ENCODE measurements around the gene TUBB2B.

Gene TUBB2B

DNA sequence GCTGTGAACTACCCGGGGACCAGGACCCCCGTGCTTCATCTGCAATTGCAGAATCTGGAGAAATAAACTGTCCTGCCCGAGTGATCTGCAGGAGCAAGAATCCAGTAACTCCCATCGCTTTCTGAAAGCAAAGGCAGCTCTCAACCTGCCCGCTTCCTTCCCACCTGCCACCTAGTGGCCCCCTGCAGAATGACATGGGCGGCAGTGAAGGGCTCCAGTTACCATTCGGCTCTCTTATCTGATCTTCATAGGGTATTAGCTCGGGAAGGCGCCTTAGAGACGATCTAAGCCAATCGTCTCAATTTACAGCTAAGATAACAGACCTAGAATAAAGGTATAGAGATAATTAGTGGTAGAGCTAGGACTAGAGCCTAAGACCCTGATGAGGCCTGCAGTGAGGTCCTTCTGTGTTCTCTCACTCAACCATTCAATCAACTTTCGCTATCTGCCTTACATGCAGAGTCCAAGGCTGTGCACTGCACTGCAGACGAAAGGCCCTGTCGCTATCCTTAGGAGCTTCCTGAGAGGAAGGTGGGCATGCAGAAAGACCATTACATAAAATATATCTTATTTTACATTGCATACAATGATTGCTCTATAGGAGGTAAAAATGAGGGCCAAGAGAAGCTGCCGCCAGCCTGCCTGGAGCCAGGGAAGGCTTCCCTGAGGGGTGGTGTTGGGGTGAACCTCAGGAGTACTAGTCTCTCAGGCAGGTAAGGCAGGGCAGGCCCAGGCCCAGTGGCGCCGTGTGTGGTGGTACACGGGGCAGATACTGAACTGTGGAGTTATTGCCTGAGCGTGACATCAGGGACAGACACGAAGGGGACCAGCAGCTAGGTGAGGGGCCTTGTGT is 24.2 kb upstream of the TUBB2B start:
- TF ChIP-seq EGR1 (IDR thresholded peaks at IDR 0.05) (no peak), EP300 (IDR thresholded peaks at IDR 0.05; ENCODE audit: borderline replicate concordance) (no peak), RAD21 (IDR thresholded peaks at IDR 0.05; ENCODE audit: low read depth) (peak; percentile 87)

DNA sequence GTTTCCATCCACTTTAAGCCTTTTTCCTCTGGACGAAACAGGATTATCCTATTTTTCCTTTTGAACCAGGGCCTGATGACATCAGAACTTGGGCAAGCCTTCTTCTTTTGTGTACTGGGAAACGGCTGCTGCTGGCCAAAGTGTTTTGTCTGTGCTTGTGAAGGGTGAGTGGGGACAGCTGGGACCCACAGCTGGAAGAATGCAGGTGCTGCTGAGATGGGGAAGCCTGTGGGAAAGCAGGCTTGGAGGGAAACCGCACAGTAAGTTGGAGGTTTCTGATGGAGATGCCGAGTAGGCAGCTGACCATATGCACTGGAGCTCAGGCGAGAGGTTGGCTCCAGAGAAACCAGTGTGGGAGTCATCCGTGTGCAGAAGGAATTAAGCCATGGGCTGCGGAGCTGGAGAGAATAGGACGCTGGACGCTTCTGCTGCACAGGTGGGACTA is 22.8 kb upstream of the TUBB2B start:
- no peak for TF ChIP-seq EP300 (IDR thresholded peaks at IDR 0.05; ENCODE audit: borderline replicate concordance)

DNA sequence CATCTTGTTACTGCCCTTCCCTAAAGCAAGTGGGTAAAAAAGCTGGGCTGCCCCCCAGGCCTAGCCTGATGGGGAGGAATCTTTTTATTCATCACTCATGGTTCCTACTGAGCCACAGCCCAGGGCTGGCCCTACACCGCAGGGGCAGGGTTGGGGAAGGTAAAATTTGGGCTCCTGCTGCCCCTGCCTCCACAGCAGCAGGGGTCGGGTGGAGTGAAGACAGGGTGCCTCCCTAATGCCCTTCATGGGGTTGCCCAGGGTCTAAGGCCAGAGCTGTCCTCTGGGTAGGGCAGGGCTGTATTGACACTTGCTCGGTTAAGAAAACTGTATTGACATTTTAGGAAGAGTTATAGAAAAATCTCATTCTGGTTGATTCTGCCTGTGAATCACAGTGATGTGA is 22.4 kb upstream of the TUBB2B start:
- no peak for TF ChIP-seq NFIC (IDR thresholded peaks at IDR 0.05)
- TF ChIP-seq FOXM1 (IDR thresholded peaks at IDR 0.05; ENCODE audit: borderline replicate concordance, low read depth), result no peak
- TF ChIP-seq CEBPB (IDR thresholded peaks at IDR 0.05), result no peak
- TF ChIP-seq RAD21 (IDR thresholded peaks at IDR 0.05; ENCODE audit: low read depth), result no peak
- TF ChIP-seq, protein P1, sequence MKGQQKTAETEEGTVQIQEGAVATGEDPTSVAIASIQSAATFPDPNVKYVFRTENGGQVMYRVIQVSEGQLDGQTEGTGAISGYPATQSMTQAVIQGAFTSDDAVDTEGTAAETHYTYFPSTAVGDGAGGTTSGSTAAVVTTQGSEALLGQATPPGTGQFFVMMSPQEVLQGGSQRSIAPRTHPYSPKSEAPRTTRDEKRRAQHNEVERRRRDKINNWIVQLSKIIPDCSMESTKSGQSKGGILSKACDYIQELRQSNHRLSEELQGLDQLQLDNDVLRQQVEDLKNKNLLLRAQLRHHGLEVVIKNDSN (IDR thresholded peaks at IDR 0.05), result no peak
- TF ChIP-seq, protein P2, sequence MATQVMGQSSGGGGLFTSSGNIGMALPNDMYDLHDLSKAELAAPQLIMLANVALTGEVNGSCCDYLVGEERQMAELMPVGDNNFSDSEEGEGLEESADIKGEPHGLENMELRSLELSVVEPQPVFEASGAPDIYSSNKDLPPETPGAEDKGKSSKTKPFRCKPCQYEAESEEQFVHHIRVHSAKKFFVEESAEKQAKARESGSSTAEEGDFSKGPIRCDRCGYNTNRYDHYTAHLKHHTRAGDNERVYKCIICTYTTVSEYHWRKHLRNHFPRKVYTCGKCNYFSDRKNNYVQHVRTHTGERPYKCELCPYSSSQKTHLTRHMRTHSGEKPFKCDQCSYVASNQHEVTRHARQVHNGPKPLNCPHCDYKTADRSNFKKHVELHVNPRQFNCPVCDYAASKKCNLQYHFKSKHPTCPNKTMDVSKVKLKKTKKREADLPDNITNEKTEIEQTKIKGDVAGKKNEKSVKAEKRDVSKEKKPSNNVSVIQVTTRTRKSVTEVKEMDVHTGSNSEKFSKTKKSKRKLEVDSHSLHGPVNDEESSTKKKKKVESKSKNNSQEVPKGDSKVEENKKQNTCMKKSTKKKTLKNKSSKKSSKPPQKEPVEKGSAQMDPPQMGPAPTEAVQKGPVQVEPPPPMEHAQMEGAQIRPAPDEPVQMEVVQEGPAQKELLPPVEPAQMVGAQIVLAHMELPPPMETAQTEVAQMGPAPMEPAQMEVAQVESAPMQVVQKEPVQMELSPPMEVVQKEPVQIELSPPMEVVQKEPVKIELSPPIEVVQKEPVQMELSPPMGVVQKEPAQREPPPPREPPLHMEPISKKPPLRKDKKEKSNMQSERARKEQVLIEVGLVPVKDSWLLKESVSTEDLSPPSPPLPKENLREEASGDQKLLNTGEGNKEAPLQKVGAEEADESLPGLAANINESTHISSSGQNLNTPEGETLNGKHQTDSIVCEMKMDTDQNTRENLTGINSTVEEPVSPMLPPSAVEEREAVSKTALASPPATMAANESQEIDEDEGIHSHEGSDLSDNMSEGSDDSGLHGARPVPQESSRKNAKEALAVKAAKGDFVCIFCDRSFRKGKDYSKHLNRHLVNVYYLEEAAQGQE (IDR thresholded peaks at IDR 0.05; ENCODE audit: low read depth), result no peak
- no peak for TF ChIP-seq YY1 (IDR thresholded peaks at IDR 0.05; ENCODE audit: low read depth)
- TF ChIP-seq EP300 (IDR thresholded peaks at IDR 0.05; ENCODE audit: borderline replicate concordance), result no peak
- TF ChIP-seq, protein P3, sequence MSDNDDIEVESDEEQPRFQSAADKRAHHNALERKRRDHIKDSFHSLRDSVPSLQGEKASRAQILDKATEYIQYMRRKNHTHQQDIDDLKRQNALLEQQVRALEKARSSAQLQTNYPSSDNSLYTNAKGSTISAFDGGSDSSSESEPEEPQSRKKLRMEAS (IDR thresholded peaks at IDR 0.05), result no peak
- no peak for TF ChIP-seq TEAD4 (IDR thresholded peaks at IDR 0.05)
- TF ChIP-seq ZBTB7A (IDR thresholded peaks at IDR 0.05; ENCODE audit: low read depth), result no peak
- no peak for TF ChIP-seq TCF12 (IDR thresholded peaks at IDR 0.05; ENCODE audit: low read depth)
- TF ChIP-seq TAF1 (IDR thresholded peaks at IDR 0.05; ENCODE audit: low read depth), result no peak
- TF ChIP-seq CREB1 (IDR thresholded peaks at IDR 0.05; ENCODE audit: low read depth), result no peak
- TF ChIP-seq EGR1 (IDR thresholded peaks at IDR 0.05), result no peak

DNA sequence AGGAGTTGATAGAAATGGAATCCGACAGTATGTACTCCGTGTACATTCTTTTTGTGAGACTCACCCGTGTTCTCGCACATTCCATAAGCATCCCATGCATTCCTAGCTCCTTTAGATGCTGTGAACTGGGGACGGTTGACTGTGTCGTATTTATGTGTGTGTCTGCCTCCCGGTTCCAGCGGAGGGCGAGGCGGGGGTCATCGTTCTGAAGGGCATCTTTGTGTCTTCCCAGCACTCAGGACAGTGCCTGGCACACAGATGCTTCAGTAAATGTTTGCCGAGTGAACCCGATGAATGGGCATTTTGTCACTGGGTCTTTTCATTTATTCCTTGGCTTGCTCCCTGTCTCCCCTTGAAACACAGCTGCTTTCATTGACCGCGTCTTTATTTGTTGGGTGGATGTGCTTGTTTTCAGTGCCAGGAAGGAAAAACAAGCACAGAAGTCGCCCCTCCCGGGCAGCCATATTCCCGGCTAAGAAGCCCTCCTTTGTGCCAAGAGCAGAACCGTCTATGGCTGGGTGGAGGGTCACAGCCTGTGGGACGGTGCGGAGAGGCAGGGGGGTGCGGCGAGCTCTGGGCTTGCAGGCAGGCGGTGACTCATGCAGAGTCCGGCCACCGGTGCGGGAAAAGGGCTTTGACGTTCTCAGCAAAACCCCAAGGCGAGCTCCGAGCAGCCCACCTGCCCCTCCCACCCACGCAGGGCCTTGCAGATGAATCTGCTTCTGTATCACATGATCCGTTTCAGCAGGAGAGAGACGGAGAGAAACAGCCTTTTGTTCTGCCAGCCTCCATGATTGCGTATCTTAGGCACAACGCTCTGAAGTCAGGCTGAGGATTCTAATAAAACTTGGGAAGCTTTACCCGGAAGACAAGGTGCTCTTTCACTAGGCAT is 20.0 kb upstream of the TUBB2B start:
- TF ChIP-seq EP300 (IDR thresholded peaks at IDR 0.05; ENCODE audit: borderline replicate concordance) (no peak), TEAD4 (IDR thresholded peaks at IDR 0.05) (peak; percentile 43; the same call in 1 of the 2 replicates)

DNA sequence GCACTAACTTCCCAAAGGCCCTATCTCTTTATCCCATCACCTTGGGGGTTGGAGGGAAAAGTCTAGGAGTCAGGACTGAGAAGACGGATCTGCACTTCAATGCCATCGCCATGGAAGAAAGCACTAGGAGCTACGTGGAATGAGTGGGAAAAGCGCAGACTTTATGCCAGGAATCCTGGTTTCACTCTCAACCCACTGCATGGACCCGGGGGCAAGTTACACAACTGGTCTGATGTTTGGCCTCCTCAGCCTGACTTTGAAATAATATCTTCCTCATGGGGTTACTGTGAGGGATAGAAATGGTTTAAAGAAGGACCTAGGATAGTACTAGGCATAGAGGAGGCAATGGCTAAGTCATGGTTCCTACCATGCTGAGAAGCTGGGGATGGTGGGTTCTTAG is 17.8 kb upstream of the TUBB2B start:
- TF ChIP-seq CEBPB (IDR thresholded peaks at IDR 0.05) (no peak), ZBTB7A (IDR thresholded peaks at IDR 0.05; ENCODE audit: low read depth) (no peak), YY1 (IDR thresholded peaks at IDR 0.05; ENCODE audit: low read depth) (no peak)
- TF ChIP-seq, protein P3 (IDR thresholded peaks at IDR 0.05), result no peak

DNA sequence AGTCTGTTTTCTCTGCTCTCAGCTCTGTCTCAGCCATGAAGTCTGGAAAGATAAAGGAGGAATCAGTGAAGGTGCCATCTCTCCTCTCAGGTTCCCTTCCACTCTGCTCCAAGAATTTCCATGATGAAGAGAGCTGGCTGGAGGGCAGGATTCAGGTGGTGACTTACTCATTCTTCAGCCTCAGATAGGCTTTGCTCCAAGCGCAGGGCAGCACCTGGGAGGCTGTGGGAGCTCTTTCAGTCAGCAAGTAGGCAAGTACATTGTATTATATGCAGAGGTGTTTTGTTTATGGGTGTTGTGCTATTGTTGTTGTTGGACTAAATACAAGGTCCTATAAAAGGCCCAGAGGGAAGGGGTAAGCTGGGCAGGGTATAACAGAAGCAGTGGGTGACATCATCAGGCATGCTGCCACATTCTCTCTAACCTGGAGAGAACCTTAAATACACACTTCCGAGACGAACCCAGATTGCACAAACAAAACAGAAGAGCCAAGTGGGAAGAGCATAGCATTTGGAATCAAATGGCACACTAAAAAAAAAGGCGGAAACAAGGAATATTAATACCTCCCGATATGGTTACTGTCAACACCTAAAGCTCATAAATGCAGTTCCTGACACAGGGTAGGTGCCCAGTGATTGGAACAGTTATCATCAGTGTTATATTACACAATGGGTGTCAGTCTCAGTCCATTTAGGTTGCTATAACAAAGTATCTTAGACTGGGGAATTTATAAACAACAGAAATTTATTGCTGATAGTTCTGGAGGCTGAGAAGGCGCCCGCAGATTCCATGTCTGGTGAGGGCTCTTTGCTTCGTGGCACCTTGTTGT is 16.8 kb upstream of the TUBB2B start:
- TF ChIP-seq TCF12 (IDR thresholded peaks at IDR 0.05; ENCODE audit: low read depth) (no peak), CREB1 (IDR thresholded peaks at IDR 0.05; ENCODE audit: low read depth) (no peak), TAF1 (IDR thresholded peaks at IDR 0.05; ENCODE audit: low read depth) (no peak), RAD21 (IDR thresholded peaks at IDR 0.05; ENCODE audit: low read depth) (no peak), ZBTB7A (IDR thresholded peaks at IDR 0.05; ENCODE audit: low read depth) (no peak), YY1 (IDR thresholded peaks at IDR 0.05; ENCODE audit: low read depth) (no peak), EP300 (IDR thresholded peaks at IDR 0.05; ENCODE audit: borderline replicate concordance) (no peak), FOXM1 (IDR thresholded peaks at IDR 0.05; ENCODE audit: borderline replicate concordance, low read depth) (no peak), EGR1 (IDR thresholded peaks at IDR 0.05) (no peak)

DNA sequence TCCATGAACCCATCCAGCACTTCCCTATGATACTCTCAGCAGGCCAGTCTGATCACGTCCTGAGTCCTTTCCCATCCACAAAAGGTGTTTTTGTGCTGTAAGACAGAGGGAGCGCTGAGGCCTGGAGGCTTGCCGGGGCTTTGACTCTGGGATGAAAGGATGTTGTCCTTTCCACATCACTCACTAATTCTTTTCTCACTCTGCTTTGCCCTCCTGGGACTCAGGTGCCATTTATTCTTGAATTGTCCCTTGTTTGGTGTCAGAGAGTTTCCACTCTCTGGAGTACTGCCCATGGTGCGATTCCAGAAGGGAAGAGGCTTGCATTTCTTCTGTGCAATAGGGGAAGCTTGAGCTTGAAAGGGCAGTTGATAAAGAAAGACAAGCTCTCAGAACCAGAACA is 15.3 kb upstream of the TUBB2B start:
- no peak for TF ChIP-seq ZBTB7A (IDR thresholded peaks at IDR 0.05; ENCODE audit: low read depth)

DNA sequence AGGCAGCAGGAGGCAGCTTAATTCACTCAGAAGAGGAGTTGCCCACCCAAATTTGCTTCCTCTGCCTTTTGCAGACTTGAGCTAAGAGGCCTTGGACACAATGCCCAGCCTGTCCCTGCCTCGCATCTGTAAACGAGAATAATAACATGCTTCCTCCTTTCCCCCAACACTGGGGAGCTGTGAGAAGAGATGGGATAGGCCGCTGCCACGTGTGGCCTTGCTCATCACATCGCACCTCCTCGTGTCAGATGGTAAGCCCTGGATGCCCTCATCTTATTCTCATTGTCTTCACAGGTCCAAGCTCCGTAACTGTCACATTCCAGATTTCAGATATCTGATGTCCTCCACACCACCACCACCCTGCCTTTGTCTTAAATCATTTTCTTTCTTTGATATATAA is 13.1 kb upstream of the TUBB2B start:
- TF ChIP-seq YY1 (IDR thresholded peaks at IDR 0.05; ENCODE audit: low read depth) (no peak), NFIC (IDR thresholded peaks at IDR 0.05) (no peak), TCF12 (IDR thresholded peaks at IDR 0.05; ENCODE audit: low read depth) (no peak), EP300 (IDR thresholded peaks at IDR 0.05; ENCODE audit: borderline replicate concordance) (no peak), TEAD4 (IDR thresholded peaks at IDR 0.05) (no peak), EGR1 (IDR thresholded peaks at IDR 0.05) (no peak), ZBTB7A (IDR thresholded peaks at IDR 0.05; ENCODE audit: low read depth) (no peak), RAD21 (IDR thresholded peaks at IDR 0.05; ENCODE audit: low read depth) (no peak), FOXM1 (IDR thresholded peaks at IDR 0.05; ENCODE audit: borderline replicate concordance, low read depth) (no peak), CREB1 (IDR thresholded peaks at IDR 0.05; ENCODE audit: low read depth) (no peak), TAF1 (IDR thresholded peaks at IDR 0.05; ENCODE audit: low read depth) (no peak), CEBPB (IDR thresholded peaks at IDR 0.05) (no peak)
- TF ChIP-seq, protein P3 (IDR thresholded peaks at IDR 0.05), result no peak
- TF ChIP-seq, protein P1 (IDR thresholded peaks at IDR 0.05), result no peak
- TF ChIP-seq, protein P2 (IDR thresholded peaks at IDR 0.05; ENCODE audit: low read depth), result no peak

Measured in Ishikawa (cell line).